HTR-8/SVneo (cell line): ENCODE data around the gene CEACAM4.
"Not testable (repeated sequence)": the region's sequence is repeated elsewhere in the genome, so short reads cannot be mapped to it uniquely, and the experiment has no call there.

ENCODE experiments used
- DNase-seq: peaks from one replicate; pipeline ENCODE4 v3.0.0; 2011; ENCODE audit warnings: low spot score, mixed read lengths; ENCODE audit not compliant: insufficient read length
- FAIRE-seq: peaks from 2 replicates; lab custom pipeline; 2011; peaks lifted over from hg19 to GRCh38; lab: Jason Lieb, UNC

The CEACAM4 gene

DNA sequence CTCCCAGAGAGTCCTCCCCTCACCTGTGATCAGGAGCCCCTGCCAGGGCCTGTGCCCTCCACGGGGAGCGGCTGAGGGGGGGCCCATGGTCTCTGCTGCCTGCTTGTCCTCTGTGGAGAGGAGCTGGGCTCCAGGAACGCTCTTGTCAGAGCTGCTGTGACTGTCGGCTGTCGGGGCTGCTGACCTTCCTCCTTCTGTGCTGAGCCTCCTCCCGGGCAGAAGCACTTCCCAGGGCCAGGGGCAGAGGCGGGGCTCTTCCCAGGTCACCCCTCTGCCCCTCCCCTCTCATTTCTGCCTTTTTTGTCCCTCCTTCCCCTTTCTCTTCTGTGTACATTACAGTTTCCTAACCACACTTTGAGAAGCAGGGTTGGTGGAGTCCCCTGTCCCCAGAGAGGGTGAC lies at the start of gene CEACAM4:
Gene CEACAM4, minus strand, starts transcription at position 198 of the 400 bp plus-strand sequence. Its CDS starts 111 bp downstream, at position 87.
- DNase-seq (no peak), FAIRE-seq (no peak)

DNA sequence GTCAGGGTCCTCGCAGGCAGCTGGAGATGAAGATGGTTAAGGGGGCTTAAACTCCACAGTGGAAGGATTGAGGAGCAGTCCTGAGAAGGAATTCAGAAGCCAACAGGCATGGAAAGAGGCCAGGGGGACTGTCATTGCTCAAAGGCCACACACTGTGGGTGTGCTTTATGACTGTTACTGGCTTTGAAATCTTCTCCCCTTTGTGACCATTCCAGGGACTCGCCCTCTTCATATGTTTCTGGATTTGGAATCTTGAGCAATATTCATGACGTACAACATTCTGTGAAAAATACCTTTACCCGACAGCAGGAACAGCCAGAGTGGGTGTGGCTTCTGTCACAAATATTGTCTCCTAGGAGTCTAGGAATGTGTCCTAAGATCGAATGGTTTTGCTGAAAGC lies 44.6 kb upstream of the CEACAM4 start:
- FAIRE-seq (no peak), DNase-seq (no peak)

DNA sequence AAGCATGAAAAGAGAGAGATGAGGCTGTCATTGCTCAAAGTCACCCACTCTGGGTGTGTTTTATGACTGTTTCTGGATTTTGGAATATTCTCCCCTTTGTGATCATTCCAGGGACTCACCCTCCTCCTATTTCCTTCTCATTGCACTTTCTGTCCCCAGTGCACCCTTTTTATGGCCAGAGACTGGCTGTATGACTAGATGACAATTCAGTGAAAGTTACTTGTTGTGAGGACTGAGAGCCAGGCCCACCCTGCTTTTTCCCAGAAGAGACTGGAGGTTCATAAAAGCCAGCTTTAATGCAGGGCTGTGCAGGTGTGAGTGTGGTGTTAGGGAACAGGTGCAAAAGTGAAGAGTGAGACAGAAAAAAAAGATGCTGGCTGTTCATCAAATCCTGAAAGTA lies 43.9 kb upstream of the CEACAM4 start:
- DNase-seq (no peak), FAIRE-seq (no peak)

DNA sequence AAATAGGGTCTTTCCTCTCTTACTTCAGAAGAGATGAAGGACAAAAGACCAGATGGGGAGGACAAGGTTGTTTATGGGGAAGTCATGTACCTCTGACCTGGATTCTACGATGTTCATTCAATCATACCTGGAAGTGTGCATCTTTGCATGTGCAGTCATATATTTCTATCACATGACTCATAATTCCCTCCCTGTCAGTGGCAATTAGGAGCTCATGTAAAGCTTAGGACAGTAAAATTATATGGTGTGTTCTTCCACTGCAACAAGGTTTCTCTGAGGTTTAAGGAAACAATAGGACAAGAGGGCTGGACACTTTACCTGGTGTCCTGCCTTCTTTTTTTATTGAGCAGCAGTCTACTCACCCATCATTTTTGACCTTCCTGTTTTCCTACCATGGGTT lies 41.4 kb upstream of the CEACAM4 start:
- FAIRE-seq (no peak), DNase-seq (no peak)

DNA sequence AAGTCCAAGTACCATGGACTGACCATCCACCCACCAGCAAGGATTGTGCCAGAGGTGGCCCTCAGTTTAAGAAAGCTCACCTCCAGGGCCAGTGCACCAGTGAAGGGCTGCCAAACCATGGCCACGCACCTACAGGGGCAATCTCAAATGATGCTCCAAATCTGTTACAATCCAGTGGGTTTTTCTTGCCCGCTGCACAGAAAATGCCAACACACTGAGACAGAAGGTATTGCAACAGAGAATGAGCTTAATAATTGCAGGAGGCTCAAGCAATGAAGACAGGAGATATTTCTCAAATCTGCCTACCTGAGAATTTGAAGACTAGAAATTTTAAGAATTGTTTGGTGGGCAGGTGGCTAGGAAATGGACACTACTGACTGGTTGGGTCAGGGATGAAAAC lies 39.2 kb upstream of the CEACAM4 start:
- DNase-seq (no peak), FAIRE-seq (no peak)

DNA sequence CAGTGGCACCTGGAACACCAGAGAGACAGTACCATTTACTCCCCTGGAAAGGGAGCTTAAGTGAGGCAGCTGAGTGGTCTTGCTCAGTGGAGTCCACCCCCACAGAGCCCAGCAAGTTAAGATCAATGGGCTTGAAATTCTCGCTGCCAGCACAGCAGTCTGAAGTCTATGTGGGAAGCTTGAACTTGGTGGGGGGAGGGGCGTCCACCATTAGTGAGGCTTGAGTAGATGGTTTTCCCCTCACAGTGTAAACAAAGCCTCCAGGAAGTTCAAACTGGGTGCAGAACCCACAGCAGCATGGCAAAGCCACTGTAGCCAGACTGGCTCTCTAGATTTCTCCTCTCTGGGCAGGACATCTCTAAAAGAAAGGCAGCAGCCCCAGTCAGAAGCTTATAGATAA lies 30.3 kb upstream of the CEACAM4 start:
- no peak for DNase-seq
- no peak for FAIRE-seq

DNA sequence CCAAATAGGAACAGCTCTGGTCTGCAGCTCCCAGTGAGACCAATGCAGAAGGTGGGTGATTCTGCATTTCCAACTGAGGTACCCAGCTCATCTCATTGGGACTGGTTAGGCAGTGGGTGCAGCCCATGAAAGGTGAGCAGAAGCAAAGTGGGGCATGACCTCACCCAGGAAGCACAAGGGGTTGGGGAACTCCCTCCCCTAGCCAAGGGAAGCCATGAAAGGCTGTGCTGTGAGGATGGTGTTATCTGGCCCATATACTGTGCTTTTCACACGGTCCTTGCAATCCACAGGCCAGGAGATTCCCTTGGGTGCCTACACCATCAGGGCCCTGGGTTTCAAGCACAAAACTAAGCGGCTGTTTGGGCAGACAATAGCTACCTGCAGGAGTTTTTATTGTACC lies 29.9 kb upstream of the CEACAM4 start:
- FAIRE-seq, DNase-seq: not testable (repeated sequence)

DNA sequence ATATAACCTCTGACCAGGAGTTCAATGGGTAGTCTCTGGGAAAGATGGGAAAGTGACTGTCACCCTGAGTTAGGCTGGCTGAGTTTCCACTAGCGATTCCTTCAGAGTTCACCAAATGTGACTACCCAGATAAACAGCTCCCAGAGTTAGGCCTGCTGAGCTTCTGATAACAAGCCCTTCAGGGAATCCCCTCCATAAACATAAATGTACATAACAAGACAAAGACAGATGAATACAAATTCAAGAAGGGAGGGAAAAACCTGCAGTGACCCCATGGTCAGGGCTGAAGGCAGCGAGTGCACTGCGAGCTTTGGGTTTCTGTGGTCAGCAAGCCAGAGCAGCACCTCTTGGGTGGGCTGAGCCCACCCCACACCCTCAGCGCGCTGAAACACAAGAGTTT lies 25.4 kb upstream of the CEACAM4 start:
- DNase-seq (no peak), FAIRE-seq (no peak)

DNA sequence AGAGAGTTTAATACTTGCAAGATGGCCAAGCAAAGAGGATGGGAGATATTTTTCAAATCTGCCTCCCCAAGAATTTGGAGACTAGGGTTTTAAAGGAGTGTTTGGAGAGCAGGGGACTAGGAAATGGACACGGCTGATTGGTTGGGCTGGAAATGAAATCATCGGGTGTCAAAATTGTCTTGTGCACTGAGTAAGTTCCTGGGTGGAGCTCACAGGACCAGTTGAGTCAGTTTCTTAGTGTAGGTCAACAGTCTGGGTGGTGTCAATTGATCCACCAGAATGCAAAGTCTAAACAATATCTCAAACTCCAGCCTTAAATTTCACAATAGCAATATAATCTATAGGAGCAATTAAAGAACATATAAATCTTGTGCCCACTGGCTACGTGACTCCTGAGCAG lies 23.0 kb upstream of the CEACAM4 start:
- no peak for FAIRE-seq
- no peak for DNase-seq

DNA sequence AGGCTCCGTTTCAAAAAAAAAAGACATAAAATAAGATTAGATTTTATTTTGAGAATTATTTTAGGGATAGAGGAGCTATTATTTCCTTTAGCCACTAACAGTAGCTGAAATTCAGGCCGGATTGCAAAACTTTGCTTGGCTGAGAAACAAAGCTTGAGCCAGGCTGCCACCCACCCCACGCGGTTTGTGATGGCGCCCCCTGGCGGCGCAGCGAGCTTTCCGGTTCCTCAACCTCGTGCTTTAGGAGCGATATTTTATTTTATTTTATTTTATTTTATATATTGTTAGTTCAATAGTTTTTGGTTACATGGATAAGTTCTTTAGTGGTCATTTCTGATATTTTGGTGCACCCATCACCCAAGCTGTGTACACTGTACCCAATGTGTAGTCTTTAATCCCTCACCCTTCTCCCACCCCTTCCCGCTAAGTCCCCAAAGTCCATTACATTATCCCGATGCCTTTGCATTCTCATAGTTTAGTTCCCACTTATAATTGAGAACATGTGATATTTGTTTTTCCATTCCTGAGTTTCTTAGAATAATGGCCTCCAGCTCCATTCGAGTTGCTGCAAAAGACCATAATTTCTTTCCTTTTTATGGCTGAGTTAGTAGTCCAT lies 19.8 kb upstream of the CEACAM4 start:
- no peak for FAIRE-seq
- no peak for DNase-seq

DNA sequence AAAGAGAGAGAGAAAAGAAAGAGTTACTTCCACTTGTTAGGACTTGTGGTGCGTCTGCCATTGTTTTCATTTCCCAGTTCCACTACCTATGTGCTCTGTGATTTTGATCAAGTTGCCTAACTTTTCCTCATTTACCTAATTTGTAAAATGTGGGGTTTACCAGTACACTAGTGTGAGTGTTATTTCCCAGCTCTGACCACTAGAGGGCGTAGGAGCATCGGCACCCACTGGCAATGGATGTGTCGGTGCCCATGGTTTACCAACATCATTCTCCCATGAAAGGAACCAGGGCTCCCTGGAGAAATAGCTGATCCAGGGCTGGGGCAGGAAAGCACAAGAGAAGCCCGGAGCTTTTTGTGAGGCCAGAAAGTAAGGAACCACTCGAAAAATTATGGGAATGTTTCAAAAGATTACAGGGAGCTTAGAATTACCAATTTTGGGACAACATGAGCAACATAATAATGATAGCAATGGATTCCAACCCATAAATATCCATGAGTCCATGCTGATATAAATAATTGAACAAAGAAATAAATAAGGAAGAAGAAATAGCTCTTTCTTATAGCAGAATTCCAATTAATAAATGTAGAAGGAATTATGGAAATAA lies 15.1 kb upstream of the CEACAM4 start:
- FAIRE-seq (peak; percentile 72), DNase-seq (peak; percentile 80)

DNA sequence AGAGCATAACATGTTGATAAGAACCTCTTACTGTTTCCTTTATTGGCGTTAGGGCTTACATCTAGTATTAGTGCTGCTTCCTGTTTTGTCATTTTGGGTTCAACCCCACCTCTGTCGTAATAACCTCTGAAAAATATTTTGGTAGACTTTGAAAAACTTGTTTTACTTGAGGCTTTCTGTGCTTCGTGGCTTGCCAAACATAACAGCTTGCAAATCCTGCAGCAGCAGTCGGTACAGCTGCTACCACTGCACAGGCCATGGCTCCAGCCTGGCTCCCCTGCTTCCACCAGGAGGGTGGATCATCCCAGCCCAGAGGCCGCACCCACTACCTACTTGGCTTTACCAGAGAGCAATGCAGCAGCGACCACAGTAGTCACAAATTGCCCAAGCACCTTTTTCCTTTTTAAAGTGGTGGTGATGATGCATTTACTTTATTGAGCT lies 11.8 kb upstream of the CEACAM4 start:
- DNase-seq, result no peak
- FAIRE-seq, result no peak

DNA sequence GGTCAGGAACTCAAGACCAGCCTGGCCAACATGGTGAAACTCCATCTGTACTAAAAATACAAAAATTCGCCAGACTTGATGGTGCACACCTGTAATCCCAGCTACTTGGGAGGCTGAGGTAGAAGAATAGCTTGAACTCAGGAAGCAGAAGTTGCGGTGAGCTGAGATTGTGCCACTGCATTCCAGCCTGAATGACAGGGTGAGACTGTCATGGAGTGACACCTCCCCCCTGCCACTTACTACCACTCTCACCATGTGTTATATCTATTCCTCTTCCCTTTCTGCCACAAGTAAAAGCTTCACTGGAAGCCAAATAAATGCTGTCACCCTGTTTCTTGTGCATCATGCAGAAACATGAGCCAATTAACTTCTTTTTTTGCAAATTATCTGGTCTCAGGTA lies 10.6 kb upstream of the CEACAM4 start:
- FAIRE-seq (no peak), DNase-seq (no peak)

DNA sequence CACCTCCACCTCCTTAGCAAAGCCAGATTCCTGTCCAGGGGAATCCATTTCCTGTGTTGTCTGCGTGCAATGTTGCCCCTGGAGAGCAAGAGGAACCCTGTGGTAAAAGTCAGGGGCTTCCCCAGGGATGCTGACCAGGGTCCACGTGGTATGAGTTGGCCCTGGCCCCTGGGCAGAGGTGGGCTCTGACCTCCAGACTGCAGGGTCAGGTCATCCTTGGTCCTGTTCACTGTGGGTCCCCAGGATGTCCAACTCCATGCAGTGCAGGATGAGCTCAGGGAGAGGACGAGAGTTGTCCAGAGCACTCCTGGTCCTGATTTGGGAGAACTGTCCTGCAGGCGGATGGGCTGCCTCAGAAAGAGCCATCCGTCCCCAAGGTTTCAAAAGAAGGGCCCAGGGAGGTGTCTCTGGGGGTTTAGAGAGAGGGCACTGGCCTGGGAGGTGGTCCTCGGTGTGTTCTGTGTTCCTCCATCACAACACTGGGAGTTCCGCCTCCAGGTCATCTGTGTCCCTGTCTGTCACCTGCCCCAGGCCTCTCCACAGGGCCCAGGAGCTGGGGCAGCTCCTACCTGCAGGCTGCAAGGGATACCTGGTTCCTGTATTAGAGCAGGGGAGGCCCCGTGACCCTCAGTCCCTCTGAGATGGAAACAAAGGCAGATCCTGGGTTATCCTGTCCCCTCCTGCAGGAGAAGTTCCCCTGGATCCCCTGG lies 1.2 kb upstream of the CEACAM4 start:
- FAIRE-seq (no peak), DNase-seq (no peak)

DNA sequence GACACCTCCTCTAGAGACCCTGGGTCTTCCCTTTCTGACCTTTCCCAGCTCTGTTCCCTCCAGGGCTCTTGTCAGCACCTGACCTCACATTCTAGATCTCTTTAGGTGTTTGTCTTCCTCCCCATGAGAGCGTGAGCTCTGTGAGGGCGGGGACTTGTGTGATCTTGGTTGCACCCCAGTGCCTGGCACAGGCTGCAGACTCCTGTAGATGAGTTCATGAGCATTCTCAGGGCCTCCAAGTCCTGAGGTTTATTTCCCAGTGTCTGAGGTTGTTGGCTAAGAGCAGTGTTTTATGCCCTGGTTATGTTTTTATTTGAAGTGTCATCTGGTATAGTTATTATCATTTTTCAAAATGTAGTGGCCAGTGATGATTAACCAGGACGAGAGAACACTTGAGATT lies 596 bp downstream of the CEACAM4 start:
- DNase-seq (no peak), FAIRE-seq (no peak)

DNA sequence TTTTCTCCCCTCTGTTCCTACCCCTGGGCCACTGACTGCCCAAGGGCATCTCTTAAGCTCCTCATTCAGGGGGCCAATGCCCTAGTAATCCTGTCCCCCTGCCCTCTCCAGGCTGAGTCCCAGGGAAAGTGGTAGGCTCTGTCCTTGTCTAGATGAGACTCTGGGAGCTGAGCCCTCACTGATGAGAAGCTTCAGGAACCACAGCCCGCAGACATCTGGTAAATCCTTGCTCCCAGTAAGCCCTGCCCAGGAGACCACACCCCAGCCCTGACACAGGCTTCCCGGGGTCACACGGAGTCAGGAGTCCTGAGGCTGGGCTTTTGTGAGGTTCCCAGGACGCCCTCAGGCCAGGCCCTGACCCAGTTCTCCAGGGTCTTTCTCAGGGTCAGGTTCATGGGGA lies 1.9 kb downstream of the CEACAM4 start:
- DNase-seq (no peak), FAIRE-seq (no peak)

DNA sequence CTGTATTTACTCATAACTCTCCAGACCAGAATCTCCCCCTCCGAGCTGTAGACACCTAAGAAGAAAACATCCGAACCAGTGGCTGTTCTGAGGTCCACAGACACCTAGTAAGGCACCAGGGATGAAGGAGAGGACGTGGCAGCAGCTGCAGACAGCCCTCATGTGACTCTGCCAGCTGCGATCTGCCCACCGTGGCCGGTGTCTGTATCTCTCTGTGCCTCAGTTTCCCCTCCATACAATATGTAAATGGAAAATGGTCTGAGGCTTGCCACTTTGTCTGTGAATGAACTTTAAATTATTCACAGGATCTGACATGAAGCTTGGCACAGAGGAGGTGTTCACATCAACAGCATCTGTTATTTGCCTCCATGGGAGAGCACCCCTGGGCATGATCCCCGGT lies 2.4 kb downstream of the CEACAM4 start:
- DNase-seq (no peak), FAIRE-seq (no peak)

DNA sequence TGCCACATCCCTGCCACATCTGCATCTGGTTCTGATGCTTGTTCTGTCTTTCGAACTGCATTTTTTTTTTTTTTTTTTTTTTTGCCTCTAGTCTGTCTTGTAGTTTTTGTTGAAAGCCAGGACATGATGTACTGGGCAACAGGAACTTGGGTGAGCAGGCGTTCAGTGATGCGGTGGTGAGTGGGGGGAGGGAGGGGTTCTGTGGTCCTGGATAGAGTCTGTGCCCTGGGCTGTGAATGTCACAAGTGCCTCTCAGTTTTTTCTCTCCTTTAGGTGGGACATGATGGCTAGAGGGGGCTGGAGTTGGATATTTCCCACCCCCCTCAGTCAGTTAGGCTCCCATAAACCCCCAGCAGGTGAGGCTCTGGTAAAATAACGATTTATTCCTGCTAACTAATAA lies 3.5 kb downstream of the CEACAM4 start:
- DNase-seq (no peak), FAIRE-seq (no peak)

DNA sequence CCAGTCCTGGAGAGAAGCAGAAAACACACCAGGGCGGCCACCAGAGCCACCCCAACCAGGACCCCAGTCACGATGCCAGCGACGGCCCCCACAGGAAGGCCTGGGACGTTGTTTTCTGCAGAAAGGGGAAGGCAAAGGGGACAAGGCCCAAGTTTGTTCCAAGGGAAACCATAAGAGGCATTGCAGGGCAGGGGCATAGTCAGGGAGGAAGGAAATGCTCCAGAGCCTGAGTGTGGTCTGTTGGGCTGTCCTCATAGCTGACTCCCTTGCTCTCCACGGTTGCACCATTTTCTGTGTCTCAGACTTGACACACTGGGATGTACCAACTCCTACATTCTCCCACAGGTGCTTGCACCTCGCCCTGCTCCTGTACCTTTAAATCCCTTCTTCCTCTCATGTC lies 5.2 kb downstream of the CEACAM4 start:
- DNase-seq (no peak), FAIRE-seq (no peak)

DNA sequence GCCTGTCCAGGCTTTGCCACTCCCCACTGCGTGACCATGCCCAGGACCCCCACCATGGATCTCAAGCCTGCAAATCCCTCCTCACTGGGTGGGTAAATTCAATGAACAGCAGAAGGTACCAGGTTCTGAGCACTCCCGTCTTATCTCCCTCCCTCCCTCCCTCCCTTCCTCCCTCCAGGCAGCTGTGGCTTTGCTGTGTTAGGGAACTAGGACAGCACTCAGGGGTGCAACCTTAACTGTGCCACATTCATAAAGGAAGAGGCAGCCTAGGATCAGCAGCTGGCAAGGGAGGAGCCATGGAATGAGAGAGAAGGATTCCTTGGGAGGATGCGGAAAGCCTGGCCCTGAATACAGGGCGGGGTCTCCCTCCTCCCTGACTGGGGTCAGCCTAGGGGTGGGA lies 5.6 kb downstream of the CEACAM4 start:
- DNase-seq (no peak), FAIRE-seq (no peak)

DNA sequence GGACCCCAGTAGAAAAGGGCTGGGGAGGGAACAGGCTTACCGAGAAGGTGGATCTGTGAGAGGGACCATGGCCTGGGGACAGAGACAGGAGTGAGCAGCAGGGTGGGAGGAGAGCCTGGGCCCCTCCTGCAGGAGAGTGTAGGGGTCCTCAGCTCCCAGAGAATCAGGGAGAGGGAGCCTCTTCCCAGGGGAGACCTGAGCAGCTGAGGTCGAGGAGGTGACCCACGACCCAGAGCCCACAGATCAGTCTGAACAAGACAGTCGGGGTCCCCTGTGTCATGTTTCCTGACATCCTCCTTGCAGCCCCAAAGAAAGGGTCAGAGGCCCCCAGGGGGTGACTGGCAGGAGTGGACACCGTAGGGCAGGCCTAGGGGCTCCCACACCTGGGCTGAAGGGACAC lies 6.7 kb downstream of the CEACAM4 start:
- no peak for DNase-seq
- FAIRE-seq, result no peak
